SK-N-SH treated with all-trans-retinoic acid at 6 μM for 48 hours (cell line): Measurements from ENCODE around the gene OLFML3.

Experiments
- ARNTL ChIP-seq: fragments of 450-650 bp; formaldehyde crosslinking; IDR thresholded peaks from 2 replicates; pipeline ENCODE4 v1.5.0; 2020; ENCODE audit warnings: low read depth, mild to moderate bottlenecking, moderate library complexity, borderline replicate concordance
- BACH2 ChIP-seq: fragments of 250-450 bp; sonication (Bioruptor Pico); IDR thresholded peaks from 2 replicates; pipeline ENCODE4 v1.9.0; 2021; ENCODE audit warnings: mild to moderate bottlenecking, borderline replicate concordance
- CSDC2 ChIP-seq: fragments of 250-450 bp; sonication (Bioruptor Pico); IDR thresholded peaks from 2 replicates; pipeline ENCODE4 v1.5.0; 2020; ENCODE audit warnings: mild to moderate bottlenecking, moderate library complexity
- GLIS3 ChIP-seq: fragments of 250-450 bp; sonication (Bioruptor Pico); IDR thresholded peaks from 2 replicates; pipeline ENCODE4 v1.5.0; 2020; ENCODE audit warnings: mild to moderate bottlenecking, moderate library complexity
- PATZ1 ChIP-seq: fragments of 250-450 bp; sonication (Bioruptor Pico); IDR thresholded peaks from 2 replicates; pipeline ENCODE4 v1.8.0; 2020; ENCODE audit warnings: mild to moderate bottlenecking, moderate library complexity, borderline replicate concordance
- POU6F1 ChIP-seq: fragments of 250-450 bp; sonication (Bioruptor Pico); IDR thresholded peaks from 2 replicates; pipeline ENCODE4 v1.8.0; 2021; ENCODE audit warnings: low read depth, mild to moderate bottlenecking, moderate library complexity, borderline replicate concordance
- PPARA ChIP-seq: fragments of 250-450 bp; sonication (Bioruptor Pico); IDR thresholded peaks from 2 replicates; pipeline ENCODE4 v1.5.0; 2020; ENCODE audit warnings: mild to moderate bottlenecking, borderline replicate concordance
- RARB ChIP-seq: fragments of 250-450 bp; sonication (Bioruptor Pico); IDR thresholded peaks from 2 replicates; pipeline ENCODE4 v1.8.0; 2021; ENCODE audit warnings: mild to moderate bottlenecking, moderate library complexity
- SNAI2 ChIP-seq: fragments of 250-450 bp; sonication (Bioruptor Pico); IDR thresholded peaks from 2 replicates; pipeline ENCODE4 v1.5.0; 2020; ENCODE audit warnings: mild to moderate bottlenecking, moderate library complexity
- ZC3H10 ChIP-seq: fragments of 250-450 bp; sonication (Bioruptor Pico); IDR thresholded peaks from 2 replicates; pipeline ENCODE4 v1.5.1; 2021; ENCODE audit warnings: mild to moderate bottlenecking, moderate library complexity
- ZNF565 ChIP-seq: fragments of 450-650 bp; formaldehyde crosslinking; conservative IDR thresholded peaks from 2 replicates; pipeline ENCODE4 v1.5.0; 2020; ENCODE audit warnings: low read depth, mild to moderate bottlenecking, moderate library complexity
- ZNF70 ChIP-seq: fragments of 450-650 bp; formaldehyde crosslinking; IDR thresholded peaks from 2 replicates; pipeline ENCODE4 v1.5.0; 2020; ENCODE audit warnings: mild to moderate bottlenecking, moderate library complexity

GRCh38 chr1:113935970-113936369 lies 43.3 kb upstream of the OLFML3 start:
- TF ChIP-seq ZNF565 (CRISPR knock-in tag) (no peak), PATZ1 (CRISPR knock-in tag) (no peak), PPARA (CRISPR knock-in tag) (no peak), CSDC2 (CRISPR knock-in tag) (no peak), POU6F1 (CRISPR knock-in tag) (no peak), GLIS3 (CRISPR knock-in tag) (no peak), RARB (CRISPR knock-in tag) (no peak), ZC3H10 (no peak), BACH2 (CRISPR knock-in tag) (no peak), ARNTL (no peak), ZNF70 (CRISPR knock-in tag) (no peak), SNAI2 (CRISPR knock-in tag) (no peak)
